ENCODE results near the gene SLC35F5.
"Not testable (repeated sequence)": the region's sequence is repeated elsewhere in the genome, so short reads cannot be mapped to it uniquely, and the experiment has no call there.

SLC35F5 gene

DNA sequence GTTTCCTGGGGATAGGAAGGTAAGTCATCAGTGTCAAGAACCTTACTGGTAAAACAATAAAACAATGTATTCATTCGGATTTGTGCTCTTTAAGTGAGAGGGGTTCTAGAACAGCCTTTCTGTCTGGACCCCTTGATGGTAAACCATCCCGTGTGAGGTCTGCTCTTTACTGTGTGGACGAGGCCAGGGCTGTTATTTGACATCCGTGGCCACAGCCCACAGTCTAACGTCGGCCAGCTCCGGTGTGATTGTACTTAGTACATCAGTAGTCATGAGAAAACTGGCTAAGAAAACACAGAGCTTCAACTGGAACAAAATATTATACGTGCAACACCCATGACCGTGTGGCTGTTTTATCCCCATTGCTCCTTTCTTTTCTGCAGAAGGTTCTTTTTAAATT lies 62.0 kb downstream of the SLC35F5 start:
- no peak for DNase-seq

- no peak for DNase-seq
Measured at GRCh38 chr2:113692698-113693428, 63.6 kb downstream of the SLC35F5 start.

DNA sequence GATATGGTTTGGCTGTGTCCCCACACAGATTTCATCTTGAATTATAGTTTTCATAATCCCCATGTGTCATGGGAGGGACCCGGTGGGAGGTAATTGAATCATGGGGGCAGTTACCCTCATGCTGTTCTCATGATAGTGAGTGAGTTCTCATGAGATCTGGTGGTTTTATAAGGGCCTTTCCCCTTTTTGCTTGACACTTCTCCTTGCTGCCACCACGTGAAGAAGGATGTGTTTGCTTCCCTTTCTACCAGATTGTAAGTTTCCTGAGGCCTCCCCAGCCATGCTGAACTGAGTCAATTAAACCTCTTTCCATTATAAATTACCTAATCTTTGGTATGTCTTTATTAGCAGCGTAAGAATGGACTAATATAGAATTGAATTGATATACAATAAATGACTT lies 65.6 kb downstream of the SLC35F5 start:
- DNase-seq = not testable (repeated sequence)

- no peak for DNase-seq
Measured at GRCh38 chr2:113686537-113686936, 69.9 kb downstream of the SLC35F5 start.

- no peak for DNase-seq
Measured at GRCh38 chr2:113685471-113685870, 71.0 kb downstream of the SLC35F5 start.

- DNase-seq = no peak
Measured at GRCh38 chr2:113679457-113679856, 77.0 kb downstream of the SLC35F5 start.

- no peak for DNase-seq
Measured at GRCh38 chr2:113677330-113677729, 79.1 kb downstream of the SLC35F5 start.

GRCh38 chr2:113676623-113677266 lies 79.7 kb downstream of the SLC35F5 start:
- no peak for DNase-seq

- DNase-seq = no peak
Measured at GRCh38 chr2:113675875-113676274, 80.6 kb downstream of the SLC35F5 start.

DNA sequence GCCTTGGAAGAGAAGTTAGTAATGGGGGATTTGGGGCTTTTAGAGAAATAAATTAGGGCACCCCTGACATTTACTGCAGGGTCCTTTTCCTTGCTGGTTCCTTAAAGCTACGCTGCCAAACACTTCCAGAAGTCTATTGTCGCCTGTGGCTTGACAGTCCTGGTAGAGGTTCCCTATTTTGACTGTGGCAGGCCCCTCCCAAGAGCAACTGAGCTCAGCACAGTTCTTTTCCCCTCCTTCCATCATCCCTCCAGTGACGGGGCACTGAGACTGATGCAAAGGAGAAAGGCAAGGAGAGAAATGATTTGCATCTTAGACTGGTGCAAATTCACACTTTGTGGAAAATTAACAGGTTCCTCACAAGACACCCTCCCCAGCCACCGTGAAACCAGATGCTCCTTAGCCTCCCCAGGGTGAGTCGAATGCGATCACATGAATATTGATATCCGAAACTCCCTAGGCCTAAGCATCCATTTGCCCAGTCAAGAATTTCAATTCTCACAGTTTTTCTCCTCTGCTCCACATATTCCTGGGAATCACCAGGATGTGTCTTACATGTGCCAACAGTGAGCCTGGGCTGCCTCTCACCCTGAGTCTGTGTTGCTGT lies 84.0 kb downstream of the SLC35F5 start:
- DNase-seq = no peak

GRCh38 chr2:113669013-113669412 lies 87.4 kb downstream of the SLC35F5 start:
- not testable (repeated sequence) for DNase-seq

GRCh38 chr2:113664761-113665533 lies 91.5 kb downstream of the SLC35F5 start:
- not testable (repeated sequence) for DNase-seq

- not testable (repeated sequence) for DNase-seq
Measured at GRCh38 chr2:113663285-113664060, 93.0 kb downstream of the SLC35F5 start.
